ENCODE measurements around the gene TSC22D3.

DNA sequence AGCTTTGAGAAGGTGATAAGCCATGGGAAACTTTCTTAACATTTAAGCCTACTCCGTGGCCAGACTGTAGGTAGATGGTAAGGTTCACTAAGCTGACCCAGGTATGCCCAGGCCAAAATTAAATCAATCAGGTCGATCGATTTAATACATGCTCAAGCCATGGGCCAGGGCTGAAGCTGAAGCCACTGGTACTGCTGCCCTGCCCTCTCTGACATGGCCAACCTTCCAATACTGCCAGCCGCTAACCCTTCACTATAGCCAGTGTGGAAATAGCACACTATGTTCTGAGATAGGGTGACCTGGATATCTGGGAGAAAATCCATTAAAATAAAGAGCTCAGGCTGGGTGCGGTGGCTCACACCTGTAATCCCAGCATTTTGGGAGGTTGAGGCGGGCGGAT is 31.6 kb downstream of the TSC22D3 start:
- TF ChIP-seq, protein P1, sequence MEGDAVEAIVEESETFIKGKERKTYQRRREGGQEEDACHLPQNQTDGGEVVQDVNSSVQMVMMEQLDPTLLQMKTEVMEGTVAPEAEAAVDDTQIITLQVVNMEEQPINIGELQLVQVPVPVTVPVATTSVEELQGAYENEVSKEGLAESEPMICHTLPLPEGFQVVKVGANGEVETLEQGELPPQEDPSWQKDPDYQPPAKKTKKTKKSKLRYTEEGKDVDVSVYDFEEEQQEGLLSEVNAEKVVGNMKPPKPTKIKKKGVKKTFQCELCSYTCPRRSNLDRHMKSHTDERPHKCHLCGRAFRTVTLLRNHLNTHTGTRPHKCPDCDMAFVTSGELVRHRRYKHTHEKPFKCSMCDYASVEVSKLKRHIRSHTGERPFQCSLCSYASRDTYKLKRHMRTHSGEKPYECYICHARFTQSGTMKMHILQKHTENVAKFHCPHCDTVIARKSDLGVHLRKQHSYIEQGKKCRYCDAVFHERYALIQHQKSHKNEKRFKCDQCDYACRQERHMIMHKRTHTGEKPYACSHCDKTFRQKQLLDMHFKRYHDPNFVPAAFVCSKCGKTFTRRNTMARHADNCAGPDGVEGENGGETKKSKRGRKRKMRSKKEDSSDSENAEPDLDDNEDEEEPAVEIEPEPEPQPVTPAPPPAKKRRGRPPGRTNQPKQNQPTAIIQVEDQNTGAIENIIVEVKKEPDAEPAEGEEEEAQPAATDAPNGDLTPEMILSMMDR (IDR thresholded peaks at IDR 0.05): no peak
- TF ChIP-seq POLR2AphosphoS5 (IDR thresholded peaks at IDR 0.05; ENCODE audit: low read depth, low read length) (no peak), CHD2 (IDR thresholded peaks at IDR 0.05; ENCODE audit: low read length, partially characterized antibody) (no peak), TAF1 (IDR thresholded peaks at IDR 0.05; ENCODE audit: borderline replicate concordance, low read depth, low read length) (no peak), MXI1 (IDR thresholded peaks at IDR 0.05; ENCODE audit: low read depth, low read length) (no peak), SIN3A (IDR thresholded peaks at IDR 0.05; ENCODE audit: borderline replicate concordance, low read depth, low read length) (no peak), MEF2A (IDR thresholded peaks at IDR 0.05; ENCODE audit: borderline replicate concordance, low read depth) (no peak), GATA2 (CRISPR knock-in tag; IDR thresholded peaks at IDR 0.05) (no peak), RFX5 (IDR thresholded peaks at IDR 0.05; ENCODE audit: low read length) (no peak)
- TF ChIP-seq, protein P2, sequence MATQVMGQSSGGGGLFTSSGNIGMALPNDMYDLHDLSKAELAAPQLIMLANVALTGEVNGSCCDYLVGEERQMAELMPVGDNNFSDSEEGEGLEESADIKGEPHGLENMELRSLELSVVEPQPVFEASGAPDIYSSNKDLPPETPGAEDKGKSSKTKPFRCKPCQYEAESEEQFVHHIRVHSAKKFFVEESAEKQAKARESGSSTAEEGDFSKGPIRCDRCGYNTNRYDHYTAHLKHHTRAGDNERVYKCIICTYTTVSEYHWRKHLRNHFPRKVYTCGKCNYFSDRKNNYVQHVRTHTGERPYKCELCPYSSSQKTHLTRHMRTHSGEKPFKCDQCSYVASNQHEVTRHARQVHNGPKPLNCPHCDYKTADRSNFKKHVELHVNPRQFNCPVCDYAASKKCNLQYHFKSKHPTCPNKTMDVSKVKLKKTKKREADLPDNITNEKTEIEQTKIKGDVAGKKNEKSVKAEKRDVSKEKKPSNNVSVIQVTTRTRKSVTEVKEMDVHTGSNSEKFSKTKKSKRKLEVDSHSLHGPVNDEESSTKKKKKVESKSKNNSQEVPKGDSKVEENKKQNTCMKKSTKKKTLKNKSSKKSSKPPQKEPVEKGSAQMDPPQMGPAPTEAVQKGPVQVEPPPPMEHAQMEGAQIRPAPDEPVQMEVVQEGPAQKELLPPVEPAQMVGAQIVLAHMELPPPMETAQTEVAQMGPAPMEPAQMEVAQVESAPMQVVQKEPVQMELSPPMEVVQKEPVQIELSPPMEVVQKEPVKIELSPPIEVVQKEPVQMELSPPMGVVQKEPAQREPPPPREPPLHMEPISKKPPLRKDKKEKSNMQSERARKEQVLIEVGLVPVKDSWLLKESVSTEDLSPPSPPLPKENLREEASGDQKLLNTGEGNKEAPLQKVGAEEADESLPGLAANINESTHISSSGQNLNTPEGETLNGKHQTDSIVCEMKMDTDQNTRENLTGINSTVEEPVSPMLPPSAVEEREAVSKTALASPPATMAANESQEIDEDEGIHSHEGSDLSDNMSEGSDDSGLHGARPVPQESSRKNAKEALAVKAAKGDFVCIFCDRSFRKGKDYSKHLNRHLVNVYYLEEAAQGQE (IDR thresholded peaks at IDR 0.05; ENCODE audit: low read depth, low read length): no peak
- TF ChIP-seq, protein P3, sequence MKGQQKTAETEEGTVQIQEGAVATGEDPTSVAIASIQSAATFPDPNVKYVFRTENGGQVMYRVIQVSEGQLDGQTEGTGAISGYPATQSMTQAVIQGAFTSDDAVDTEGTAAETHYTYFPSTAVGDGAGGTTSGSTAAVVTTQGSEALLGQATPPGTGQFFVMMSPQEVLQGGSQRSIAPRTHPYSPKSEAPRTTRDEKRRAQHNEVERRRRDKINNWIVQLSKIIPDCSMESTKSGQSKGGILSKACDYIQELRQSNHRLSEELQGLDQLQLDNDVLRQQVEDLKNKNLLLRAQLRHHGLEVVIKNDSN (IDR thresholded peaks at IDR 0.05; ENCODE audit: borderline replicate concordance, low read depth): no peak
- TF ChIP-seq, protein P4, sequence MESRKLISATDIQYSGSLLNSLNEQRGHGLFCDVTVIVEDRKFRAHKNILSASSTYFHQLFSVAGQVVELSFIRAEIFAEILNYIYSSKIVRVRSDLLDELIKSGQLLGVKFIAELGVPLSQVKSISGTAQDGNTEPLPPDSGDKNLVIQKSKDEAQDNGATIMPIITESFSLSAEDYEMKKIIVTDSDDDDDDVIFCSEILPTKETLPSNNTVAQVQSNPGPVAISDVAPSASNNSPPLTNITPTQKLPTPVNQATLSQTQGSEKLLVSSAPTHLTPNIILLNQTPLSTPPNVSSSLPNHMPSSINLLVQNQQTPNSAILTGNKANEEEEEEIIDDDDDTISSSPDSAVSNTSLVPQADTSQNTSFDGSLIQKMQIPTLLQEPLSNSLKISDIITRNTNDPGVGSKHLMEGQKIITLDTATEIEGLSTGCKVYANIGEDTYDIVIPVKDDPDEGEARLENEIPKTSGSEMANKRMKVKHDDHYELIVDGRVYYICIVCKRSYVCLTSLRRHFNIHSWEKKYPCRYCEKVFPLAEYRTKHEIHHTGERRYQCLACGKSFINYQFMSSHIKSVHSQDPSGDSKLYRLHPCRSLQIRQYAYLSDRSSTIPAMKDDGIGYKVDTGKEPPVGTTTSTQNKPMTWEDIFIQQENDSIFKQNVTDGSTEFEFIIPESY (IDR thresholded peaks at IDR 0.05; ENCODE audit: borderline replicate concordance, low read depth): no peak

Measured in SK-N-SH (cell line).